ENCODE data around the gene M1AP. TPM values are rescaled to one million over a fixed set of nuclear protein-coding genes. Genes with fewer than 3 reads are reported as not detected.

M1AP gene
- total and polyA plus RNA-seq, 2 donors from 2014 or later, result 0.49 to 3.4 TPM

DNA sequence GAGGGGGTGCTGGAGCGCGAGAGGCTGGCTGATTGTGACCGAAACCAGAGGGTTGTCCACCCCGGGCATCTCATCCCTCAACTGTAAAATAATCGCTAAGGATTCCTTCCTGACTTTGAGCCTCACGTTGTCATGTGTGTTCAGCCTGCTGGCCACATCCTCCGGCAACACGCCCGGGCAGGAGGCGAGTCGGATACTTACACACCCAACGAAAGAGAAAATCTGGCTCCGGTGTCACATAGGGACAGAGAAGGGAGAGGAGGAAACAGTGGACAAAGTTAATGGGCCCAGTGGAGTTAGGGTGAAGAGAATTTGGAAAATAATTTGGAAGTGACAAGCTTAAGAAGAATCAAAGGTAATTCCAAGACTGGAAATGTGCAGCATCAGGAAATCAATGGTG is 131.5 kb downstream of the M1AP start:
- FAIRE-seq, result no peak
- Histone ChIP-seq H3K4me1 (ENCODE audit: control insufficient read depth in 2 of 3, insufficient read depth in 2 of 3, low read depth in 1 of 3, low read length in 3 of 3) (peaks cover 0 to 5% (median 0%) of the 10 kb centered on the region in 3 donors), H3K4me3 (ENCODE audit: low read length in 3 of 3) (peak overlapping the region in 1 of 3 donors; percentile 13)

DNA sequence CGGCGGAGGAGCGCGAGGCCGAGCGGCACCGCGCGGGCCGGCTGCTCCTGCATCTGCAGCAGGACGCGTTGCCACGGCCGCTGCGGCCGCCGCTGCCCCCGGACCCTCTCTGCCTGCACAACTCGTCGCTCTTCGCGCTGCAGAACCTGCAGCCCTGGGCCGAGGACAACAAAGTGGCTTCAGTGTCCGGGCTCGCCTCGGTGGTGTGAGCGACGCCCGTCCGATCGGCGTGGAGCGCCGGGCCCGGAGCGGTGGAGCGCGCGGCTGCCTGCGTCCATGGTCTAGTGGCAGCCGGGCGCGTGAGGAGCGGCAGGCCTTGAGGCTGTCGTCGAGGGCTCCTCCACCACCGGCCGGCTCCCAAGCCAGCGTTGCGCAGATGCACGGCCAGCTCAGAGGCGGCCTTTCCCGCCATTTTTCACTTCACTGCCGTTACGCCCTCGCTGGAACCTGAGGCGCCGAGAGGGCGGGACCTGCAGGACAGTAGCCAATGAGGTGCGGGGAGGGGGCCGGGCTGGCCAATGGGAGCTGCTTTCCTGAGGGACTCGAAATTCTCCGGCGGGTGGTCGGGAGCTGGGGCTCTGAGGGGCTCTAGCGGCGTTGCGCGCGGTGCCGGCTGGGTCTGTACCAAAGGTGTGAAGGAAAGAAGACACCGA is 132.0 kb downstream of the M1AP start:
- FAIRE-seq, result no peak
- peaks cover 0 to 5% (median 0%) of the 10 kb centered on the region in 3 donors for H3K4me1 ChIP-seq (ENCODE audit: control insufficient read depth in 2 of 3, insufficient read depth in 2 of 3, low read depth in 1 of 3, low read length in 3 of 3)

More for the DNA sequence above, 131.5 kb downstream of the M1AP start:
- H3K9me3 ChIP-seq (ENCODE audit: control insufficient read depth in 2 of 3, insufficient read depth in 1 of 3, low read length in 3 of 3), result no peaks in the 10 kb centered on the region
- H3K27ac ChIP-seq (ENCODE audit: low read depth in 2 of 2, low read length in 2 of 2), result no peak overlapping the region
- DNase-seq, result no peak
- TF ChIP-seq, protein P1, sequence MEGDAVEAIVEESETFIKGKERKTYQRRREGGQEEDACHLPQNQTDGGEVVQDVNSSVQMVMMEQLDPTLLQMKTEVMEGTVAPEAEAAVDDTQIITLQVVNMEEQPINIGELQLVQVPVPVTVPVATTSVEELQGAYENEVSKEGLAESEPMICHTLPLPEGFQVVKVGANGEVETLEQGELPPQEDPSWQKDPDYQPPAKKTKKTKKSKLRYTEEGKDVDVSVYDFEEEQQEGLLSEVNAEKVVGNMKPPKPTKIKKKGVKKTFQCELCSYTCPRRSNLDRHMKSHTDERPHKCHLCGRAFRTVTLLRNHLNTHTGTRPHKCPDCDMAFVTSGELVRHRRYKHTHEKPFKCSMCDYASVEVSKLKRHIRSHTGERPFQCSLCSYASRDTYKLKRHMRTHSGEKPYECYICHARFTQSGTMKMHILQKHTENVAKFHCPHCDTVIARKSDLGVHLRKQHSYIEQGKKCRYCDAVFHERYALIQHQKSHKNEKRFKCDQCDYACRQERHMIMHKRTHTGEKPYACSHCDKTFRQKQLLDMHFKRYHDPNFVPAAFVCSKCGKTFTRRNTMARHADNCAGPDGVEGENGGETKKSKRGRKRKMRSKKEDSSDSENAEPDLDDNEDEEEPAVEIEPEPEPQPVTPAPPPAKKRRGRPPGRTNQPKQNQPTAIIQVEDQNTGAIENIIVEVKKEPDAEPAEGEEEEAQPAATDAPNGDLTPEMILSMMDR (IDR thresholded peaks at IDR 0.05; ENCODE audit: borderline replicate concordance, extremely low read depth, insufficient read depth), result no peak
- no peaks in the 10 kb centered on the region for H3K36me3 ChIP-seq (ENCODE audit: control insufficient read depth in 2 of 3, insufficient read depth in 3 of 3, low read length in 3 of 3)
- no peak overlapping the region for H3K9ac ChIP-seq (ENCODE audit: low read length in 3 of 3)
- intact Hi-C loops (cut with DNase I), result no loop called here
- peaks cover 49% of the 10 kb centered on the region for H3K27me3 ChIP-seq (ENCODE audit: control insufficient read depth, insufficient read depth, low read length)

DNA sequence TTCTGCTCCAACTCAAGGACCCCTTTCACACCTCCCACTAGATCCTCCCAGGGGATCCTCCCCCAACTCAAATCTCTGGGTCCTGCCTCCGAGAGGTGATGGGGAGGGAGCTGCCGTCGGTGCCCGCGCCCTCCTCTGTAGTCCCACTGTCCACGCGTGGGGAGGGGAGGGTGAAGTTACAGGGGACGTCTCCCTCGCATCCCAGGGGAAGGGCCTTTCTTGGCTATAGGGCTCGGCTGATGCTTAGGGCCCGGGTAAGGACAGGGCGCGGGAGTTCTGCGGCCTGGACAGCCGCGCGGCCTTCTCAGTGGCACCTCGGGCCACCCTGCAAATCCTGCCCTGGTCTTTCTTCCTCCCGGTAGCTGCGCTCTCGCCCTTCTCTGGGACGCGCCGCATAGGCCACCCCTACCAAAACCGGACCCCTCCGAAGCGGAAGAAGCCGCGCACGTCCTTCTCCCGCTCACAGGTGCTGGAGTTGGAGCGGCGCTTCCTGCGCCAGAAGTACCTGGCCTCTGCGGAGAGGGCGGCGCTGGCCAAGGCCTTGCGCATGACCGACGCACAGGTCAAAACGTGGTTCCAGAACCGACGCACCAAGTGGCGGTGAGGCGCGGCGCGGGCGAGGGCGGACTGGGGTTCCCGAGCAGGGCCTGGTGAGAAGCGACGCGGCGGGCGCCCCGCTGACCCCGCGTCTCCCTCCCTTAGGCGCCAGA is 132.7 kb downstream of the M1AP start:
- H3K27ac ChIP-seq (ENCODE audit: low read depth in 2 of 2, low read length in 2 of 2), result no peak overlapping the region
- peaks cover 0 to 5% (median 0%) of the 10 kb centered on the region in 3 donors for H3K4me1 ChIP-seq (ENCODE audit: control insufficient read depth in 2 of 3, insufficient read depth in 2 of 3, low read depth in 1 of 3, low read length in 3 of 3)
- FAIRE-seq, result no peak
- intact Hi-C loops (cut with DNase I), result no loop called here
- no peaks in the 10 kb centered on the region for H3K9me3 ChIP-seq (ENCODE audit: control insufficient read depth in 2 of 3, insufficient read depth in 1 of 3, low read length in 3 of 3)
- H3K4me3 ChIP-seq (ENCODE audit: low read length in 3 of 3), result no peak overlapping the region
- DNase-seq, result peak in 4 of 5 donors; percentile 9 to 65 (median 23)
- TF ChIP-seq, protein P1 (IDR thresholded peaks at IDR 0.05; ENCODE audit: borderline replicate concordance, extremely low read depth, insufficient read depth), result no peak
- H3K36me3 ChIP-seq (ENCODE audit: control insufficient read depth in 2 of 3, insufficient read depth in 3 of 3, low read length in 3 of 3), result no peaks in the 10 kb centered on the region
- no peak overlapping the region for H3K9ac ChIP-seq (ENCODE audit: low read length in 3 of 3)
- peaks cover 60% of the 10 kb centered on the region for H3K27me3 ChIP-seq (ENCODE audit: control insufficient read depth, insufficient read depth, low read length)

More for the DNA sequence above, 132.0 kb downstream of the M1AP start:
- peak overlapping the region in 1 of 3 donors; percentile 13 for H3K4me3 ChIP-seq (ENCODE audit: low read length in 3 of 3)
- TF ChIP-seq, protein P1 (IDR thresholded peaks at IDR 0.05; ENCODE audit: borderline replicate concordance, extremely low read depth, insufficient read depth), result no peak
- no peaks in the 10 kb centered on the region for H3K9me3 ChIP-seq (ENCODE audit: control insufficient read depth in 2 of 3, insufficient read depth in 1 of 3, low read length in 3 of 3)
- intact Hi-C loops (cut with DNase I), result no loop called here
- H3K27me3 ChIP-seq (ENCODE audit: control insufficient read depth, insufficient read depth, low read length), result peaks cover 55% of the 10 kb centered on the region
- DNase-seq, result peak; percentile 86 to 91 (median 89)
- no peak overlapping the region for H3K27ac ChIP-seq (ENCODE audit: low read depth in 2 of 2, low read length in 2 of 2)
- no peaks in the 10 kb centered on the region for H3K36me3 ChIP-seq (ENCODE audit: control insufficient read depth in 2 of 3, insufficient read depth in 3 of 3, low read length in 3 of 3)
- H3K9ac ChIP-seq (ENCODE audit: low read length in 3 of 3), result no peak overlapping the region

Measured in kidney (tissue), 14 donors.